ENCODE data around the gene LTO1. TPM values are rescaled to one million over a fixed set of nuclear protein-coding genes. Genes with fewer than 3 reads are reported as not detected.

The LTO1 gene
- total RNA-seq, 1 donor from 2014 or later, result 21.4 TPM

DNA sequence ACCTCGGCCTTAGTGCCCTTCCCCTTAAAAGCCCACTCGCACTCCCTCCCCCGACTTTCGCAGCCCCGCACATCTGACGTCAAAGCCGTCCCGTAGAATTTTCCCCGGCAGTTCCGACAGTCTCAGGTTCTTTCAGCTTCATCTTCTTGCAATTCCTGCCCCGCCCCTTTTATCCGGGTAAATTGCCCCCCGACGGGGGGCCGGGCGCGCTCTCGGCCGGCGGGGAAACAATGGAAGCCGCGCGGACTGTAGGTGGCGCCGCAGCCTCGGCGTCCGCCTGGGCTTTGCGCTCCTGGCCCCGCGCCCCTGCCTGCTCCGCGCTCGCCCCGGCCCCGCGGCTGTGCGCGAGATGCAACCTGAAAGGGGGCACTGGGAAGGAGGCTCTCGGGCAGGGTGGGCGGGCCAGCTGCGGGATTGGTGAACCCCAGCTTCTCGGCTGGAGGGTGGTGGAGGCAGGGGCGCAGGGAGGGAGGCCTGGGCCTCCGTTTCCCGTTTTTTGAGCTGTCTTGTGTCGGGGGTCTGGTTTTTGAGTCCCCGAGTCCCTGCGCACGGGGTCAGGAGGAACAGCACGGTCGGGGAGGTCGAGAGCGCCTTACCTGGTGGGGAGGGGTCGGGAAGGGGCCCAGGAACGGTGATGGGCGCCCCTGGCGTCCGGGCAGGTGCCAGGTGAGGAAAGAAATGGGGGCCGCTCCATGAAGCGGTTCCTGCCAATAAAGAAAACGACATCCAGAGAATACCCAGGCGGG lies 29.5 kb upstream of the LTO1 start:
- H3K36me3 Mint-ChIP-seq (ENCODE audit: unreplicated experiment), result no peaks in the 10 kb centered on the region
- peak overlapping the region; percentile 72 for H3K4me3 Mint-ChIP-seq (ENCODE audit: unreplicated experiment)
- H3K9me3 Mint-ChIP-seq (ENCODE audit: unreplicated experiment), result no peaks in the 10 kb centered on the region
- H3K27ac Mint-ChIP-seq (ENCODE audit: unreplicated experiment), result no peak overlapping the region
- no peak for DNase-seq (ENCODE audit: extremely low spot score, unreplicated experiment)
- peaks cover 54% of the 10 kb centered on the region for H3K27me3 Mint-ChIP-seq (ENCODE audit: unreplicated experiment)
- TF ChIP-seq, protein P1, sequence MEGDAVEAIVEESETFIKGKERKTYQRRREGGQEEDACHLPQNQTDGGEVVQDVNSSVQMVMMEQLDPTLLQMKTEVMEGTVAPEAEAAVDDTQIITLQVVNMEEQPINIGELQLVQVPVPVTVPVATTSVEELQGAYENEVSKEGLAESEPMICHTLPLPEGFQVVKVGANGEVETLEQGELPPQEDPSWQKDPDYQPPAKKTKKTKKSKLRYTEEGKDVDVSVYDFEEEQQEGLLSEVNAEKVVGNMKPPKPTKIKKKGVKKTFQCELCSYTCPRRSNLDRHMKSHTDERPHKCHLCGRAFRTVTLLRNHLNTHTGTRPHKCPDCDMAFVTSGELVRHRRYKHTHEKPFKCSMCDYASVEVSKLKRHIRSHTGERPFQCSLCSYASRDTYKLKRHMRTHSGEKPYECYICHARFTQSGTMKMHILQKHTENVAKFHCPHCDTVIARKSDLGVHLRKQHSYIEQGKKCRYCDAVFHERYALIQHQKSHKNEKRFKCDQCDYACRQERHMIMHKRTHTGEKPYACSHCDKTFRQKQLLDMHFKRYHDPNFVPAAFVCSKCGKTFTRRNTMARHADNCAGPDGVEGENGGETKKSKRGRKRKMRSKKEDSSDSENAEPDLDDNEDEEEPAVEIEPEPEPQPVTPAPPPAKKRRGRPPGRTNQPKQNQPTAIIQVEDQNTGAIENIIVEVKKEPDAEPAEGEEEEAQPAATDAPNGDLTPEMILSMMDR (IDR thresholded peaks at IDR 0.05), result peak; percentile 86
- H3K4me1 Mint-ChIP-seq (ENCODE audit: unreplicated experiment), result peaks cover 26% of the 10 kb centered on the region

DNA sequence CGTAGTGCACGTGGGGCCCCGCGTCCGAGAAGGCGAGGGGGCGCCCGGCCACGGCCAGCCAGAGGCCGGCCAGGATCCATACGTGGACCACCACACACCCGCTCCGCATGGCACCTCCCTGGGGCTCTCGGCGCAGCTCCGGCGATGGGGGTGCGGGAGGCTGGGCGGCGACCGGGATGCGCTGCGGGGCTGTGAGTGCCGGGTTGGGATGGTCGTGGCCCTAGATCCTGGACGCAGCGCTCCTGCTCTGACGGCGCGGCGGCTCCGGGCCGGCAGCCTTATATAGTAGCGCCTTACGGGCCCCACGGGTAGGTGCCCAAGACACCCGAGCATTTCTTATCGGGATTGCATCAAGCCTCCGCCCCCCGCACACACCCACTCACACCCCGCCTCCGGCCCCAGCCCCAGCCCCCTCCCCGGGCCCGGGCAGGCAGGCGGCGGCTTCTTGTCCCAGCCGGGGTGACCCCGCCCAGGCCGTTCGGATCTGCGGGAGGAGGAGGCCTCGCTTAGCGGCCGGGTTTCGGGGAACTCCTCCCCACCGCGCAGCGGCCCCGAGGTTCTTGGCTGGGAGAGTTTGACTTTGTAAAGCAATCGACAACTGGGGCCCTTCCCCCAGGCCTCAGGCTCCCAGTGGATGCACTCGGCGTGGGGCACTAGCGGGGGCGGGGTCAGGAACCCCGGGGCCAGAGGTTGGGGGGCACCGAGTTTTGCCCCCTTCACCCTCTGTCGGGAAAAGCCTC lies 28.8 kb upstream of the LTO1 start, which contains the start of gene FGF19:
Gene FGF19, minus strand, starts transcription at position 255 of the 740 bp plus-strand sequence. Its CDS starts 146 bp downstream, at position 109.
- H3K9me3 Mint-ChIP-seq (ENCODE audit: unreplicated experiment), result no peaks in the 10 kb centered on the region
- H3K4me3 Mint-ChIP-seq (ENCODE audit: unreplicated experiment), result peak within 1 kb of the TSS; percentile 72
- no peaks in the 10 kb centered on the region for H3K36me3 Mint-ChIP-seq (ENCODE audit: unreplicated experiment)
- H3K27me3 Mint-ChIP-seq (ENCODE audit: unreplicated experiment), result peaks cover 46% of the 10 kb centered on the region
- no peak for DNase-seq (ENCODE audit: extremely low spot score, unreplicated experiment)
- H3K4me1 Mint-ChIP-seq (ENCODE audit: unreplicated experiment), result peaks cover 32% of the 10 kb centered on the region
- TF ChIP-seq, protein P1 (IDR thresholded peaks at IDR 0.05), result no peak
- no peak within 1 kb of the TSS for H3K27ac Mint-ChIP-seq (ENCODE audit: unreplicated experiment)

DNA sequence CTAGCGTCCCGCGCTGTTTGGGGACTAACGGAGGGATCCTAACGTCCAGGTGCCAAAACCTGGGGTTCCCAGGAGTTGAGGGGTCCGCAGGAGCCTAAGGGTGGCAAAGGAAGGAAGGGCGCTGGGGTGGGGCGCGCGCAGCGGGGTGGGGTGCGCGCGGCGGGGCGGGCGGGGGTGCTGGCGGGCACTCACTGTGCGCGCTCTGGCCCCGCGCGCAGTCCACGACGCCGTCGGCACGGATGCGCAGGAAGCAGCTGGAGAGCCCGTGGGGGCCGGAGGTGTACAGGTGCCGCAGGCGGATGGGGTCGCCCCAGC lies 28.3 kb upstream of the LTO1 start:
- H3K27ac Mint-ChIP-seq (ENCODE audit: unreplicated experiment), result no peak overlapping the region

DNA sequence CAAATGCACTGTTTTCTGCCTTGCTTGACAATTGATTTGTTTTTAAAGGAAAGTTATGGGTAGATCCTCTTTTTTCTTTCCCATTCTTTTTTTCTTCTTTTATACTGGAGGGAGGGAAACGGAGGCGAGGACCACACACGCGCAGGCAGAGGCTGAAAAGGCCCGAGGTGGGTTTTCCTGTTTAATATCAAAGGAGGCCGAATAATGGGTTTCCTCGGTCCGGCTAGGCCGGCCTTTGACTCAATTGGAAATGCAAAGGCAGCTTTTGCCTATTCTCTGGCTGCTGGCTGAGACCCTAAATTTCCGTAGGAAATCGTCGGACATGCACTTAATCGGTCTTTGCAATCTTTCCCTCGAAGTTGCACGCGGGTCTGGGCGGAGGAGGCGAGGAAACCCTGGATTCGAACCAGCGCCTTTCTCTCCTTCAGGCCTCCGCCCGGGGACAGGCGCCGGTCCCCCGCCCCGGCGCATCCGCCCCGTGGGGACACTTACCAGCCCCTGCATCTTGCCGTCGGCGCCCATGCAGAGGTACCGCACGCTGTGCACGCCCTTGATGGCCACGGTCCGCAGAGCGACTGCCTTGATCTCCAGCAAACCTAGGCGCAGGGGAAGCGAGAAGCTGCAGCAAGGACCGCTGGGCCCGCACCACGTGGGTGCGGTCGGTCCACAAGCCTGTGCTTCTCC lies 27.8 kb upstream of the LTO1 start:
- peaks cover 32% of the 10 kb centered on the region for H3K4me1 Mint-ChIP-seq (ENCODE audit: unreplicated experiment)
- peaks cover 42% of the 10 kb centered on the region for H3K27me3 Mint-ChIP-seq (ENCODE audit: unreplicated experiment)
- DNase-seq (ENCODE audit: extremely low spot score, unreplicated experiment), result no peak
- H3K4me3 Mint-ChIP-seq (ENCODE audit: unreplicated experiment), result no peak overlapping the region
- TF ChIP-seq, protein P1 (IDR thresholded peaks at IDR 0.05), result no peak
- no peaks in the 10 kb centered on the region for H3K36me3 Mint-ChIP-seq (ENCODE audit: unreplicated experiment)
- no peak overlapping the region for H3K27ac Mint-ChIP-seq (ENCODE audit: unreplicated experiment)
- H3K9me3 Mint-ChIP-seq (ENCODE audit: unreplicated experiment), result no peaks in the 10 kb centered on the region

More for the DNA sequence above, 28.3 kb upstream of the LTO1 start:
- Mint-ChIP-seq H3K4me1 (ENCODE audit: unreplicated experiment) (peaks cover 32% of the 10 kb centered on the region), H3K36me3 (ENCODE audit: unreplicated experiment) (no peaks in the 10 kb centered on the region), H3K4me3 (ENCODE audit: unreplicated experiment) (no peak overlapping the region), H3K9me3 (ENCODE audit: unreplicated experiment) (no peaks in the 10 kb centered on the region), H3K27me3 (ENCODE audit: unreplicated experiment) (peaks cover 42% of the 10 kb centered on the region)
- TF ChIP-seq, protein P1 (IDR thresholded peaks at IDR 0.05), result no peak
- DNase-seq (ENCODE audit: extremely low spot score, unreplicated experiment), result no peak
